Measurements from ENCODE around the gene SEC11A. TPM values are rescaled to one million over a fixed set of nuclear protein-coding genes. Genes with fewer than 3 reads are reported as not detected.
"Not testable (repeated sequence)": the region's sequence is repeated elsewhere in the genome, so short reads cannot be mapped to it uniquely, and the experiment has no call there.

SEC11A gene
- total RNA-seq, 3 donors from 2014 or later (not counting 1 experiment from before 2014, with no cell fraction given), result 78.7 to 89.3 (median 81.8) TPM

- Histone ChIP-seq H3K4me1 (ENCODE audit: control insufficient read depth, insufficient read depth, low read length) (no peaks in the 10 kb centered on the region), H3K36me3 (ENCODE audit: control insufficient read depth, insufficient read depth, low read length) (peaks cover 82% of the 10 kb centered on the region), H3K27ac (ENCODE audit: low read length) (no peak overlapping the region), H3K4me3 (ENCODE audit: low read length) (no peak overlapping the region), H3K27me3 (ENCODE audit: control insufficient read depth, insufficient read depth, low read length) (no peaks in the 10 kb centered on the region), H3K9me3 (ENCODE audit: control insufficient read depth, insufficient read depth, low read length) (no peaks in the 10 kb centered on the region)
- DNase-seq (no peak), ATAC-seq (no peak)
- Mint-ChIP-seq H3K27me3 (ENCODE audit: low read depth in 2 of 2) (no peaks in the 10 kb centered on the region), H3K4me3 (no peak overlapping the region), H3K4me1 (peaks cover 0 to 10% of the 10 kb centered on the region in 2 donors), H3K27ac (no peak overlapping the region), H3K9me3 (no peaks in the 10 kb centered on the region), H3K36me3 (peaks cover 2% of the 10 kb centered on the region)
- 92% methylated on average over 5 of the region's 6 CpGs for WGBS (ENCODE audit: insufficient coverage)
- no peak for TF ChIP-seq CTCF (IDR thresholded peaks at IDR 0.05)
- intact Hi-C loops (cut with micrococcal nuclease), result no loop called here
These were observed 72.1 kb downstream of the SEC11A start for GRCh38 chr15:84643838-84644237.

GRCh38 chr15:84642640-84643039 is 73.3 kb downstream of the SEC11A start:
- H3K4me3 Mint-ChIP-seq; H3K4me3 ChIP-seq (ENCODE audit: low read length); H3K27ac ChIP-seq (ENCODE audit: low read length); H3K4me1 ChIP-seq (ENCODE audit: control insufficient read depth, insufficient read depth, low read length); H3K27me3 ChIP-seq (ENCODE audit: control insufficient read depth, insufficient read depth, low read length); H3K27ac Mint-ChIP-seq; H3K9me3 Mint-ChIP-seq; H3K27me3 Mint-ChIP-seq (ENCODE audit: low read depth in 2 of 2); H3K9me3 ChIP-seq (ENCODE audit: control insufficient read depth, insufficient read depth, low read length); DNase-seq; ATAC-seq; intact Hi-C loops (cut with micrococcal nuclease); H3K36me3 Mint-ChIP-seq; H3K4me1 Mint-ChIP-seq: not testable (repeated sequence)
- 50% methylated on average over 2 of the region's 2 CpGs for WGBS (ENCODE audit: insufficient coverage)
- peaks cover 76% of the 10 kb centered on the region for H3K36me3 ChIP-seq (ENCODE audit: control insufficient read depth, insufficient read depth, low read length)

GRCh38 chr15:84641871-84642270 is 74.1 kb downstream of the SEC11A start:
- H3K9me3 Mint-ChIP-seq; H3K27ac ChIP-seq (ENCODE audit: low read length); intact Hi-C loops (cut with micrococcal nuclease); H3K36me3 Mint-ChIP-seq; H3K4me1 Mint-ChIP-seq; H3K4me3 ChIP-seq (ENCODE audit: low read length); H3K27ac Mint-ChIP-seq; H3K4me3 Mint-ChIP-seq; H3K27me3 Mint-ChIP-seq (ENCODE audit: low read depth in 2 of 2); ATAC-seq; H3K4me1 ChIP-seq (ENCODE audit: control insufficient read depth, insufficient read depth, low read length); H3K9me3 ChIP-seq (ENCODE audit: control insufficient read depth, insufficient read depth, low read length); H3K27me3 ChIP-seq (ENCODE audit: control insufficient read depth, insufficient read depth, low read length); DNase-seq: not testable (repeated sequence)
- H3K36me3 ChIP-seq (ENCODE audit: control insufficient read depth, insufficient read depth, low read length), result peaks cover 73% of the 10 kb centered on the region
- 97% methylated on average over 9 of the region's 9 CpGs for WGBS (ENCODE audit: insufficient coverage)

GRCh38 chr15:84638103-84638502 is 77.8 kb downstream of the SEC11A start:
- DNase-seq (peak in 1 of 2 donors; percentile 49), ATAC-seq (no peak)
- H3K27me3 ChIP-seq (ENCODE audit: control insufficient read depth, insufficient read depth, low read length), result no peaks in the 10 kb centered on the region
- H3K9me3 ChIP-seq (ENCODE audit: control insufficient read depth, insufficient read depth, low read length), result no peaks in the 10 kb centered on the region
- WGBS (ENCODE audit: insufficient coverage), result 73% methylated on average over 3 of the region's 3 CpGs
- intact Hi-C loops (cut with micrococcal nuclease), result no loop called here
- peaks cover 46% of the 10 kb centered on the region for H3K36me3 ChIP-seq (ENCODE audit: control insufficient read depth, insufficient read depth, low read length)
- H3K27ac ChIP-seq (ENCODE audit: low read length), result no peak overlapping the region
- H3K4me3 Mint-ChIP-seq, result no peak overlapping the region
- peaks cover 5% of the 10 kb centered on the region for H3K4me1 ChIP-seq (ENCODE audit: control insufficient read depth, insufficient read depth, low read length)
- H3K4me1 Mint-ChIP-seq, result peaks cover 26% of the 10 kb centered on the region in 2 donors
- peaks cover 7% of the 10 kb centered on the region for H3K36me3 Mint-ChIP-seq
- TF ChIP-seq CTCF (IDR thresholded peaks at IDR 0.05), result no peak
- H3K27me3 Mint-ChIP-seq (ENCODE audit: low read depth in 2 of 2), result no peaks in the 10 kb centered on the region
- H3K9me3 Mint-ChIP-seq, result no peaks in the 10 kb centered on the region
- H3K27ac Mint-ChIP-seq, result no peak overlapping the region
- H3K4me3 ChIP-seq (ENCODE audit: low read length), result no peak overlapping the region

Measured in natural killer cell (primary cell).